Neural progenitor cell (in vitro differentiated cells): Measurements from ENCODE around the gene CTCF. TPM values are rescaled to one million over a fixed set of nuclear protein-coding genes. Genes with fewer than 3 reads are reported as not detected.
A peak's percentile ranks its signal among the peaks of the same experiment; 100 is the strongest.

Source experiments
- DNase-seq: peaks from one replicate; pipeline ENCODE4 v3.0.0-alpha.2; 2016; ENCODE audit warnings: low spot score
- H2AFZ ChIP-seq: fragments of 200-600 bp; sonication (generic); replicated peaks from 2 replicates; pipeline ENCODE4 v1.6.1; 2016; ENCODE audit warnings: antibody characterized with exemption
- H3F3A ChIP-seq: fragments of 200-600 bp; sonication (generic); 2 replicates; pipeline ENCODE4 v1.6.1; 2016; ENCODE audit warnings: antibody characterized with exemption, low read depth
- H3K27ac ChIP-seq: fragments of 200-600 bp; sonication (generic); 2 replicates; pipeline ENCODE4 v1.5.1; 2016; ENCODE audit warnings: mild to moderate bottlenecking
- H3K27me3 ChIP-seq: fragments of 200-600 bp; sonication (generic); 2 replicates; pipeline ENCODE4 v1.6.1; 2016; ENCODE audit warnings: mild to moderate bottlenecking, moderate library complexity
- H3K36me3 ChIP-seq: fragments of 200-600 bp; sonication (generic); 2 replicates; pipeline ENCODE4 v1.5.1; 2016
- H3K4me1 ChIP-seq: fragments of 200-600 bp; sonication (generic); 2 replicates; pipeline ENCODE4 v1.6.1; 2016; ENCODE audit warnings: mixed run types
- H3K4me2 ChIP-seq: fragments of 200-600 bp; sonication (generic); 2 replicates; pipeline ENCODE4 v1.6.1; 2016
- H3K4me3 ChIP-seq: fragments of 200-600 bp; sonication (generic); 2 replicates; pipeline ENCODE4 v1.5.1; 2016
- H3K79me2 ChIP-seq: fragments of 200-600 bp; sonication (generic); 2 replicates; pipeline ENCODE4 v1.6.1; 2016; ENCODE audit warnings: low read depth
- H3K9ac ChIP-seq: fragments of 200-600 bp; sonication (generic); 2 replicates; pipeline ENCODE4 v1.6.1; 2016
- H3K9me3 ChIP-seq: fragments of 200-600 bp; sonication (generic); 2 replicates; pipeline ENCODE4 v1.5.1; 2016; ENCODE audit warnings: low read depth
- H4K20me1 ChIP-seq: fragments of 200-600 bp; sonication (generic); 2 replicates; pipeline ENCODE4 v1.6.1; 2016; ENCODE audit warnings: low read depth
- H3K27ac Mint-ChIP-seq: 3 replicates; pipeline ENCODE4 v1.8.0; 2021; ENCODE audit warnings: mixed read lengths
- H3K27me3 Mint-ChIP-seq: 2 replicates; pipeline ENCODE4 v1.8.0; 2022; ENCODE audit warnings: low read depth, mild to moderate bottlenecking, inconsistent platforms, moderate library complexity, mixed read lengths; ENCODE audit not compliant: insufficient read depth
- H3K36me3 Mint-ChIP-seq: 3 replicates; pipeline ENCODE4 v1.8.0; 2021; ENCODE audit warnings: mixed read lengths
- H3K4me1 Mint-ChIP-seq: 3 replicates; pipeline ENCODE4 v1.8.0; 2021; ENCODE audit warnings: mixed read lengths
- H3K4me3 Mint-ChIP-seq: 3 replicates; pipeline ENCODE4 v1.8.0; 2021; ENCODE audit warnings: mild to moderate bottlenecking, moderate library complexity, mixed read lengths
- H3K9me3 Mint-ChIP-seq: 3 replicates; pipeline ENCODE4 v1.8.0; 2020; ENCODE audit warnings: mixed read lengths
- EZH2 ChIP-seq: fragments of 200-600 bp; sonication (generic); IDR thresholded peaks from 2 replicates; pipeline ENCODE4 v1.6.1; 2017; ENCODE audit warnings: antibody characterized with exemption, mild to moderate bottlenecking, moderate library complexity
- EZH2phosphoT487 ChIP-seq: fragments of 200-600 bp; sonication (generic); IDR thresholded peaks from 2 replicates; pipeline ENCODE4 v1.6.1; 2017; ENCODE audit warnings: antibody characterized with exemption
- total RNA-seq: library from RNA; depleted of rRNA; stranded (reverse); fragments of >200 nt; gene quantifications from 2 replicates; pipeline ENCODE4 v1.2.3, GENCODE V29; 2015; ENCODE audit warnings: low replicate concordance
- TF ChIP-seq, protein P1 (sequence below): fragments of 200-600 bp; sonication (generic); IDR thresholded peaks from 2 replicates; pipeline ENCODE4 v1.5.1; 2017; ENCODE audit warnings: antibody characterized with exemption, mild to moderate bottlenecking

CTCF gene
- total RNA-seq, 1 donor from 2014 or later, result 76.3 TPM

GRCh38 chr16:67606632-67607031, 44.3 kb downstream of the CTCF start:
- Histone ChIP-seq H3K4me1 (no peaks in the 10 kb centered on the region), H3K27me3 (no peaks in the 10 kb centered on the region), H3F3A (peaks cover 11% of the 10 kb centered on the region), H3K4me2 (no peak overlapping the region), H3K36me3 (peaks cover 3% of the 10 kb centered on the region), H4K20me1 (peaks cover 19% of the 10 kb centered on the region), H3K27ac (no peak overlapping the region), H3K9ac (no peak overlapping the region), H2AFZ (no peak overlapping the region), H3K4me3 (no peak overlapping the region), H3K79me2 (peaks cover 87% of the 10 kb centered on the region), H3K9me3 (no peaks in the 10 kb centered on the region)
- Mint-ChIP-seq H3K36me3 (peaks cover 20% of the 10 kb centered on the region), H3K27me3 (no peaks in the 10 kb centered on the region), H3K4me3 (no peak overlapping the region), H3K27ac (no peak overlapping the region), H3K4me1 (no peaks in the 10 kb centered on the region), H3K9me3 (no peaks in the 10 kb centered on the region)
- no peak for DNase-seq
- TF ChIP-seq EZH2phosphoT487, result no peak
- TF ChIP-seq EZH2, result no peak
- TF ChIP-seq, protein P1, sequence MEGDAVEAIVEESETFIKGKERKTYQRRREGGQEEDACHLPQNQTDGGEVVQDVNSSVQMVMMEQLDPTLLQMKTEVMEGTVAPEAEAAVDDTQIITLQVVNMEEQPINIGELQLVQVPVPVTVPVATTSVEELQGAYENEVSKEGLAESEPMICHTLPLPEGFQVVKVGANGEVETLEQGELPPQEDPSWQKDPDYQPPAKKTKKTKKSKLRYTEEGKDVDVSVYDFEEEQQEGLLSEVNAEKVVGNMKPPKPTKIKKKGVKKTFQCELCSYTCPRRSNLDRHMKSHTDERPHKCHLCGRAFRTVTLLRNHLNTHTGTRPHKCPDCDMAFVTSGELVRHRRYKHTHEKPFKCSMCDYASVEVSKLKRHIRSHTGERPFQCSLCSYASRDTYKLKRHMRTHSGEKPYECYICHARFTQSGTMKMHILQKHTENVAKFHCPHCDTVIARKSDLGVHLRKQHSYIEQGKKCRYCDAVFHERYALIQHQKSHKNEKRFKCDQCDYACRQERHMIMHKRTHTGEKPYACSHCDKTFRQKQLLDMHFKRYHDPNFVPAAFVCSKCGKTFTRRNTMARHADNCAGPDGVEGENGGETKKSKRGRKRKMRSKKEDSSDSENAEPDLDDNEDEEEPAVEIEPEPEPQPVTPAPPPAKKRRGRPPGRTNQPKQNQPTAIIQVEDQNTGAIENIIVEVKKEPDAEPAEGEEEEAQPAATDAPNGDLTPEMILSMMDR, result no peak

DNA sequence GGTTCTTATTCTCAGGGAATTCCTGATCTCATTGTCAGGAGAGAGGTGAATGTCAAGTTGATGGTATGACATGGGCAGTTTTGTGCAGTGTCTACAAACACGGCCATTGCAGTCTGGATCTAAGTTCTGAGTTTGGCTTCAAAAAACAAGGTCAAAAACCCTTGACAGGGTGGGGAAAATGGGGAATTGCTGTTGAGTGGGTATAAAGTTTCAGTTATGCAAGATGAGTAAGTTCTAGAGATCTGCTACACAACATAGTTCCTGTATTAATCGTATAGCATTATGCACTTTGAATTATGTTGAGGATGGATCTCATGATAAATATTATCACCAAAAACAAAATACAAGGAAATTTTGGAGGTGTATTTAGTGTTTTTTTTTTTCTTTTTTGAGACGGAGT, 46.0 kb downstream of the CTCF start:
- DNase-seq, result no peak
- H3K27ac Mint-ChIP-seq, result peak overlapping the region; percentile 67
- peaks cover 28% of the 10 kb centered on the region for H3K36me3 Mint-ChIP-seq
- no peaks in the 10 kb centered on the region for H3K9me3 Mint-ChIP-seq
- no peak overlapping the region for H3K27ac ChIP-seq
- peaks cover 8% of the 10 kb centered on the region for H3F3A ChIP-seq
- H3K36me3 ChIP-seq, result peaks cover 8% of the 10 kb centered on the region
- no peak overlapping the region for H3K9ac ChIP-seq
- no peak overlapping the region for H3K4me2 ChIP-seq
- no peak overlapping the region for H3K4me3 ChIP-seq
- no peak overlapping the region for H2AFZ ChIP-seq
- H3K4me3 Mint-ChIP-seq, result no peak overlapping the region
- peaks cover 11% of the 10 kb centered on the region for H4K20me1 ChIP-seq
- no peaks in the 10 kb centered on the region for H3K27me3 Mint-ChIP-seq
- H3K79me2 ChIP-seq, result peaks cover 69% of the 10 kb centered on the region
- H3K4me1 Mint-ChIP-seq, result no peaks in the 10 kb centered on the region
- no peaks in the 10 kb centered on the region for H3K27me3 ChIP-seq
- H3K4me1 ChIP-seq, result no peaks in the 10 kb centered on the region
- H3K9me3 ChIP-seq, result no peaks in the 10 kb centered on the region
- TF ChIP-seq, protein P1, result no peak
- TF ChIP-seq EZH2, result no peak
- TF ChIP-seq EZH2phosphoT487, result no peak

GRCh38 chr16:67613808-67614207, 51.5 kb downstream of the CTCF start:
- no peak for TF ChIP-seq EZH2phosphoT487
- TF ChIP-seq, protein P1, result peak; percentile 44
- no peaks in the 10 kb centered on the region for H3K9me3 ChIP-seq
- H3K9me3 Mint-ChIP-seq, result no peaks in the 10 kb centered on the region
- no peak overlapping the region for H3K27ac Mint-ChIP-seq
- no peak overlapping the region for H3K9ac ChIP-seq
- H3K4me3 Mint-ChIP-seq, result no peak overlapping the region
- no peaks in the 10 kb centered on the region for H3K27me3 ChIP-seq
- H3K27me3 Mint-ChIP-seq, result no peaks in the 10 kb centered on the region
- no peak overlapping the region for H3K27ac ChIP-seq
- no peaks in the 10 kb centered on the region for H3K4me1 ChIP-seq
- peaks cover 6% of the 10 kb centered on the region for H3F3A ChIP-seq
- H3K4me1 Mint-ChIP-seq, result no peaks in the 10 kb centered on the region
- no peak overlapping the region for H2AFZ ChIP-seq
- H3K36me3 ChIP-seq, result peaks cover 21% of the 10 kb centered on the region
- H3K4me3 ChIP-seq, result no peak overlapping the region
- H3K4me2 ChIP-seq, result no peak overlapping the region
- peaks cover 39% of the 10 kb centered on the region for H3K36me3 Mint-ChIP-seq
- DNase-seq, result peak; percentile 35
- H4K20me1 ChIP-seq, result peaks cover 5% of the 10 kb centered on the region
- H3K79me2 ChIP-seq, result peaks cover 17% of the 10 kb centered on the region
